SK-N-MC (cell line): ENCODE results near the gene FGF18.

Experiments
- DNase-seq: peaks from one replicate; pipeline ENCODE4 v3.0.0-alpha.2; 2011; ENCODE audit warnings: low read depth, low spot score
- H3K27ac ChIP-seq: fragments of 200-600 bp; sonication (generic); 2 replicates; pipeline ENCODE4 v1.5.1; 2016; ENCODE audit warnings: mixed run types
- H3K36me3 ChIP-seq: fragments of 200-600 bp; sonication (generic); 2 replicates; pipeline ENCODE4 v1.6.1; 2017; ENCODE audit warnings: antibody characterized with exemption, low read length, mixed read lengths; ENCODE audit not compliant: insufficient read depth
- H3K4me3 ChIP-seq: fragments of 200-600 bp; sonication (generic); 2 replicates; pipeline ENCODE4 v1.5.1; 2016
- H3K9ac ChIP-seq: fragments of 200-600 bp; sonication (generic); 2 replicates; pipeline ENCODE4 v1.8.0; 2017; ENCODE audit warnings: mixed run types, mixed read lengths; ENCODE audit not compliant: insufficient read length
- H3K9me3 ChIP-seq: fragments of 200-600 bp; sonication (generic); 2 replicates; pipeline ENCODE4 v1.6.1; 2017; ENCODE audit warnings: low read depth, mild to moderate bottlenecking, antibody characterized with exemption, low read length, moderate library complexity, mixed read lengths
- EZH2 ChIP-seq: fragments of 200-600 bp; sonication (generic); IDR thresholded peaks from one replicate; pipeline ENCODE4 v1.6.1; 2017; ENCODE audit warnings: antibody characterized with exemption
- FOXP2 ChIP-seq: optimal IDR thresholded peaks from 2 replicates; pipeline ENCODE3; 2011; ENCODE audit warnings: mild to moderate bottlenecking, moderate library complexity; ENCODE audit not compliant: insufficient read depth; ENCODE audit errors: extremely low read length, control extremely low read depth
- POLR2AphosphoS5 ChIP-seq: IDR thresholded peaks from 2 replicates; pipeline ENCODE4 v1.6.1; 2012; ENCODE audit warnings: mild to moderate bottlenecking, low read depth, low read length, borderline replicate concordance

FGF18 gene

GRCh38 chr5:171425596-171426244 is 6.3 kb downstream of the FGF18 start:
- H3K27ac ChIP-seq, result no peak overlapping the region
- no peak for DNase-seq
- no peak overlapping the region for H3K9ac ChIP-seq
- H3K36me3 ChIP-seq, result no peaks in the 10 kb centered on the region
- no peaks in the 10 kb centered on the region for H3K9me3 ChIP-seq
- H3K4me3 ChIP-seq, result no peak overlapping the region
- no peak for TF ChIP-seq EZH2
- TF ChIP-seq FOXP2, result no peak
- no peak for TF ChIP-seq POLR2AphosphoS5

GRCh38 chr5:171426266-171426665 is 6.8 kb downstream of the FGF18 start:
- H3K4me3 ChIP-seq, result no peak overlapping the region
- no peak for DNase-seq
- H3K27ac ChIP-seq, result no peak overlapping the region
- TF ChIP-seq POLR2AphosphoS5 (no peak), EZH2 (no peak), FOXP2 (no peak)
- H3K9ac ChIP-seq, result no peak overlapping the region
- no peaks in the 10 kb centered on the region for H3K9me3 ChIP-seq
- no peaks in the 10 kb centered on the region for H3K36me3 ChIP-seq

GRCh38 chr5:171426680-171427079 is 7.2 kb downstream of the FGF18 start:
- no peak for DNase-seq
- Histone ChIP-seq H3K36me3 (no peaks in the 10 kb centered on the region), H3K4me3 (no peak overlapping the region), H3K27ac (no peak overlapping the region), H3K9ac (no peak overlapping the region), H3K9me3 (no peaks in the 10 kb centered on the region)
- TF ChIP-seq POLR2AphosphoS5 (no peak), FOXP2 (no peak), EZH2 (no peak)

GRCh38 chr5:171427318-171428167 is 8.1 kb downstream of the FGF18 start:
- no peak overlapping the region for H3K4me3 ChIP-seq
- no peak for TF ChIP-seq FOXP2
- no peak for TF ChIP-seq EZH2
- TF ChIP-seq POLR2AphosphoS5, result no peak
- H3K27ac ChIP-seq, result no peak overlapping the region
- H3K9me3 ChIP-seq, result no peaks in the 10 kb centered on the region
- DNase-seq, result no peak
- H3K9ac ChIP-seq, result no peak overlapping the region
- no peaks in the 10 kb centered on the region for H3K36me3 ChIP-seq

GRCh38 chr5:171428168-171428696 is 8.8 kb downstream of the FGF18 start:
- no peak for DNase-seq
- no peaks in the 10 kb centered on the region for H3K9me3 ChIP-seq
- H3K4me3 ChIP-seq, result no peak overlapping the region
- no peaks in the 10 kb centered on the region for H3K36me3 ChIP-seq
- H3K27ac ChIP-seq, result no peak overlapping the region
- no peak overlapping the region for H3K9ac ChIP-seq
- TF ChIP-seq POLR2AphosphoS5 (no peak), EZH2 (no peak), FOXP2 (no peak)

GRCh38 chr5:171428809-171429542 is 9.5 kb downstream of the FGF18 start:
- Histone ChIP-seq H3K36me3 (no peaks in the 10 kb centered on the region), H3K27ac (no peak overlapping the region), H3K9me3 (no peaks in the 10 kb centered on the region), H3K9ac (no peak overlapping the region), H3K4me3 (no peak overlapping the region)
- TF ChIP-seq POLR2AphosphoS5 (no peak), EZH2 (no peak), FOXP2 (no peak)
- no peak for DNase-seq

- TF ChIP-seq FOXP2 (no peak), EZH2 (no peak), POLR2AphosphoS5 (no peak)
- no peak overlapping the region for H3K9ac ChIP-seq
- no peaks in the 10 kb centered on the region for H3K36me3 ChIP-seq
Observed at GRCh38 chr5:171429543-171429910, 10.1 kb downstream of the FGF18 start.

GRCh38 chr5:171431251-171431777 is 11.9 kb downstream of the FGF18 start:
- no peak for DNase-seq

More at GRCh38 chr5:171429543-171429910, 10.1 kb downstream of the FGF18 start:
- no peak for DNase-seq
- Histone ChIP-seq H3K9me3 (no peaks in the 10 kb centered on the region), H3K4me3 (no peak overlapping the region), H3K27ac (no peak overlapping the region)

More at GRCh38 chr5:171431251-171431777, 11.9 kb downstream of the FGF18 start:
- H3K4me3 ChIP-seq, result no peak overlapping the region
- no peaks in the 10 kb centered on the region for H3K9me3 ChIP-seq
- H3K9ac ChIP-seq, result no peak overlapping the region
- no peak overlapping the region for H3K27ac ChIP-seq
- no peaks in the 10 kb centered on the region for H3K36me3 ChIP-seq
- TF ChIP-seq EZH2, result no peak
- no peak for TF ChIP-seq FOXP2
- TF ChIP-seq POLR2AphosphoS5, result no peak
